Lung (tissue), 12 donors: Measurements from ENCODE around the gene BORCS5. TPM values are rescaled to one million over a fixed set of nuclear protein-coding genes. Genes with fewer than 3 reads are reported as not detected.

Experiments used
- ATAC-seq: fragments of 200-7000 bp; cut with Tn5 transposase; one replicate; pipeline ENCODE4 v1.9.1; 2020; ENCODE audit warnings: moderate number of reproducible peaks; ENCODE audit not compliant: insufficient read depth, low FRiP score
- DNase-seq, 3 donors: peaks; one replicate each; pipeline ENCODE4 v3.0.0-alpha.2; 2013 to 2017
- H3K27ac ChIP-seq, 2 donors: one replicate each; pipeline ENCODE4 v1.5.1; 2013; ENCODE audit warnings: mild to moderate bottlenecking in 2 of 2, moderate library complexity in 2 of 2, control low read depth in 1 of 2, inconsistent platforms in 1 of 2, low read depth in 1 of 2, low read length in 1 of 2
- H3K27me3 ChIP-seq, 3 donors: one replicate each; pipeline ENCODE4 v1.5.1; 2013; ENCODE audit warnings: low read length in 2 of 3; ENCODE audit not compliant: control insufficient read depth in 3 of 3, insufficient read depth in 3 of 3
- H3K36me3 ChIP-seq, 4 donors: one replicate each; pipeline ENCODE4 v1.5.1; 2013; ENCODE audit warnings: low read length in 4 of 4, mild to moderate bottlenecking in 1 of 4, moderate library complexity in 1 of 4; ENCODE audit not compliant: control insufficient read depth in 4 of 4, insufficient read depth in 4 of 4
- H3K4me1 ChIP-seq, 5 donors: one replicate each; pipeline ENCODE4 v1.5.1; 2013; ENCODE audit warnings: low read length in 5 of 5, mild to moderate bottlenecking in 2 of 5, moderate library complexity in 1 of 5; ENCODE audit not compliant: control insufficient read depth in 5 of 5, insufficient read depth in 5 of 5
- H3K4me3 ChIP-seq: one replicate; pipeline ENCODE4 v1.5.1; 2013; ENCODE audit warnings: mild to moderate bottlenecking, control low read depth, moderate library complexity
- H3K9ac ChIP-seq, 2 donors: one replicate each; pipeline ENCODE4 v1.5.1; 2013; ENCODE audit warnings: low read length in 2 of 2, control low read depth in 1 of 2; ENCODE audit not compliant: insufficient read depth in 1 of 2
- H3K9me3 ChIP-seq, 4 donors: one replicate each; pipeline ENCODE4 v1.5.1; 2013; ENCODE audit warnings: low read length in 3 of 4, mild to moderate bottlenecking in 1 of 4, moderate library complexity in 1 of 4; ENCODE audit not compliant: control insufficient read depth in 4 of 4, insufficient read depth in 3 of 4
- WGBS, 2 donors: extraction: QIAGEN DNeasy Blood & Tissue Kit; methylation state at CpG; one replicate each; pipeline ENCODE4 v1.1.7; 2013; 5-methylcytosine and 5-hydroxymethylcytosine counted together
- polyA plus RNA-seq, 2 donors: library from polyadenylated mRNA; stranded (reverse); fragments of 200-250 nt; gene quantifications; one replicate each; pipeline ENCODE4 v1.2.1, GENCODE V29; 2013
- total RNA-seq, 2 donors: library from RNA; depleted of rRNA in 1 of 2; stranded (reverse); fragments of >200 nt in 1 of 2; gene quantifications; one replicate each; pipeline ENCODE4 v1.2.1, GENCODE V29; 2014 to 2021
- TF ChIP-seq, protein P1 (sequence below): IDR thresholded peaks from 2 replicates; pipeline ENCODE4 v1.5.1; 2012; ENCODE audit warnings: mild to moderate bottlenecking; ENCODE audit errors: control extremely low read depth, extremely low read depth
- donor health status: control.
- donor health status: control.
- donor health status: Bipolar disorder and iron deficiency.
- donor health status: healthy.
- donor health status: DM: yes; HTN: yes; CAD: no.

BORCS5 gene
- total and polyA plus RNA-seq, 4 donors = 4.7 to 26.8 (median 10.3) TPM

DNA sequence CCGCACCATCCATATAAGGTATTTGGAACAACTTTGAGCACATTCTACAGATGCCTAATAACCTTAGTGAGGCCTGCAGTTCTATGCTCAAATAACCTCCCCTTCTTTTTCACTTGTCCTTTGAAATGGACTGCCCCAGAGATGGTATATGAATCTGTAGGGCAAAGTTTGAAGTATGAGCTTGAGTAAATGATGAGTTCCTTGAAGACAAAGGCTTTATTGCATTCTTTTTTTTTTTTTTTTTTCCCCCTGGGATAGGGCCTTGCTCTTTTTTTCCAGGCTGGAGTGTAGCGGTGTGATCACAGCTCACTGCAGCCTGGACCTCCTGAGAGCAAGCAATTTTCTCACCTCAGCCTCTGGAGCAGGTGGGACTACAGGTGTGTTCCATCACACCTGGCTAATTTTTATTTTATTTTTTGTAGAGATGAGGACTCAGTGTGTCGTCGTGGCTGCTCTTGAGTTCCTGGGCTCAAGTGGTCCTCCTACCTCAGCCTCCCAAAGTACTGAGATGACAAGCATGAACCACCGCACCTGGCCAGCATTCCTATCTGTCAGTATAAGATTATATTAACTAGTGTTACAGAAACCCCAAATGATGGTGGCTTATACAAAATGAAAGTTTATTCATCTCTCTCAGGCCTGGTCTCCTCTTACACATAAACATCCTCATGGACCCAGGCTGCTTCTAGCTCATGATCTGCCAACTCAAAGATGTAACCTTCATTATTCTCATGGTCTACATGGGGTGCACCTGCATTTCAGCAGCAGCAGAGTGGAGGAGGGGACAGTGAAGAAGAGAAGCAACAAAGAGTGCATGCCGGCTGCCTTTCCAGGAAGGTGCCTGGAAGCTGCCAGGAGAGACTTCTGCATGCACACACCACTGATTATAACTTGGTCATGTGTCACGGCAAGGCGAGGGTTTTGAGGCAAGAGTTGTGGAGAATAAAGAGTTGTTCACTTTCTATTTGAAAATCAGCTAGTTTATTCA is 104.4 kb downstream of the BORCS5 start:
- ATAC-seq = no peak

DNA sequence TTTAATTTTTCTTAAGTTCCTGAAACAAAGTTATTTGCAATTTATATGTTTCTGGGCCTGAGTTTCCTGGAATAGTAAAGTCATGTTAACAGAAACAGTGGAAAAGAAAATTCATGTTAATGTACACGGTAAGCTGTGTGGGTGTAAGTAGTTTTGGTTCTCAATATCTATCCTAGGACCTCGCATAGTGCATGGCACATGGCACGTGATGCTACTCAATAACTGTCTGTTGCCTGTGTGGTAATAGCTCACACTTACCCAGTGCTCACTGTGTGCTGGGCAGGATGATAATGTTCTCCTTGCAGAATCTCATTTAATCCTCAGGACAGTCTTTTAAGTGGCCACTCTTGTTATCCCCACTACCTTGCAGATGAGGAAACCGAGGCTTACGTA is 105.0 kb downstream of the BORCS5 start:
- Histone ChIP-seq H3K4me1 (peaks cover 0 to 3% (median 0%) of the 10 kb centered on the region in 5 donors), H3K36me3 (peaks cover 0 to 3% (median 0%) of the 10 kb centered on the region in 4 donors), H3K9ac (no peak overlapping the region), H3K27ac (no peak overlapping the region), H3K4me3 (no peak overlapping the region), H3K9me3 (no peaks in the 10 kb centered on the region), H3K27me3 (no peaks in the 10 kb centered on the region)
- ATAC-seq = no peak
- TF ChIP-seq, protein P1, sequence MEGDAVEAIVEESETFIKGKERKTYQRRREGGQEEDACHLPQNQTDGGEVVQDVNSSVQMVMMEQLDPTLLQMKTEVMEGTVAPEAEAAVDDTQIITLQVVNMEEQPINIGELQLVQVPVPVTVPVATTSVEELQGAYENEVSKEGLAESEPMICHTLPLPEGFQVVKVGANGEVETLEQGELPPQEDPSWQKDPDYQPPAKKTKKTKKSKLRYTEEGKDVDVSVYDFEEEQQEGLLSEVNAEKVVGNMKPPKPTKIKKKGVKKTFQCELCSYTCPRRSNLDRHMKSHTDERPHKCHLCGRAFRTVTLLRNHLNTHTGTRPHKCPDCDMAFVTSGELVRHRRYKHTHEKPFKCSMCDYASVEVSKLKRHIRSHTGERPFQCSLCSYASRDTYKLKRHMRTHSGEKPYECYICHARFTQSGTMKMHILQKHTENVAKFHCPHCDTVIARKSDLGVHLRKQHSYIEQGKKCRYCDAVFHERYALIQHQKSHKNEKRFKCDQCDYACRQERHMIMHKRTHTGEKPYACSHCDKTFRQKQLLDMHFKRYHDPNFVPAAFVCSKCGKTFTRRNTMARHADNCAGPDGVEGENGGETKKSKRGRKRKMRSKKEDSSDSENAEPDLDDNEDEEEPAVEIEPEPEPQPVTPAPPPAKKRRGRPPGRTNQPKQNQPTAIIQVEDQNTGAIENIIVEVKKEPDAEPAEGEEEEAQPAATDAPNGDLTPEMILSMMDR = no peak
- DNase-seq = no peak
- WGBS, 2 donors = 75 to 89% methylated on average over 5 of the region's 5 CpGs

More for the DNA sequence above, 104.4 kb downstream of the BORCS5 start:
- TF ChIP-seq, protein P1 = no peak
- Histone ChIP-seq H3K36me3 (peaks cover 0 to 3% (median 0%) of the 10 kb centered on the region in 4 donors), H3K27me3 (no peaks in the 10 kb centered on the region), H3K4me1 (peaks cover 0 to 4% (median 0%) of the 10 kb centered on the region in 5 donors), H3K9me3 (no peaks in the 10 kb centered on the region), H3K9ac (no peak overlapping the region), H3K27ac (no peak overlapping the region), H3K4me3 (no peak overlapping the region)
- WGBS, 2 donors = 86 to 95% methylated on average over 8 of the region's 8 CpGs
- DNase-seq = no peak

DNA sequence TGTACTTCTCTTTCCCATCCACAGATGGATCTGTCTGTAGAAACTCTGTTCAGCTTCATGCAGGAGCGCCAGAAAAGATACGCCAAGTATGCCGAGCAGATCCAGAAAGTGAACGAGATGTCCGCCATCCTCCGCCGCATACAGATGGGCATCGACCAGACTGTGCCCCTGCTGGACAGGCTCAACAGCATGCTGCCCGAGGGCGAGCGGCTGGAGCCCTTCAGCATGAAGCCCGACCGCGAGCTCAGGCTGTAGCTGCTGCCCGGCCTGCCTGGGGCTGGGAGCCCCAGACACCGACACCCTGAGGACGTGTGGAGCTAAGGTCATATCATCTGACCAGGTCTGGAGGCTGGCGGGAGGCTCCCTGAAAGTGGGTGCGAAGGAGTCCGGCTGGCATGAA is 108.6 kb downstream of the BORCS5 start:
- peaks cover 0 to 2% (median 0%) of the 10 kb centered on the region in 4 donors for H3K9me3 ChIP-seq
- H3K4me1 ChIP-seq = peaks cover 0 to 3% (median 0%) of the 10 kb centered on the region in 5 donors
- WGBS, 2 donors = 94 to 97% methylated on average over 20 of the region's 20 CpGs
- no peak for ATAC-seq
- no peaks in the 10 kb centered on the region for H3K27me3 ChIP-seq
- TF ChIP-seq, protein P1 = no peak
- no peak overlapping the region for H3K4me3 ChIP-seq
- no peak overlapping the region for H3K27ac ChIP-seq
- peaks cover 0 to 9% (median 2%) of the 10 kb centered on the region in 4 donors for H3K36me3 ChIP-seq
- no peak for DNase-seq
- H3K9ac ChIP-seq = no peak overlapping the region
